Measurements from ENCODE around the gene S100A4. TPM values are rescaled to one million over a fixed set of nuclear protein-coding genes. Genes with fewer than 3 reads are reported as not detected.
A peak's percentile ranks its signal among the peaks of the same experiment; 100 is the strongest.

Gene S100A4
- total RNA-seq, 1 donor from 2014 or later = 690 TPM

DNA sequence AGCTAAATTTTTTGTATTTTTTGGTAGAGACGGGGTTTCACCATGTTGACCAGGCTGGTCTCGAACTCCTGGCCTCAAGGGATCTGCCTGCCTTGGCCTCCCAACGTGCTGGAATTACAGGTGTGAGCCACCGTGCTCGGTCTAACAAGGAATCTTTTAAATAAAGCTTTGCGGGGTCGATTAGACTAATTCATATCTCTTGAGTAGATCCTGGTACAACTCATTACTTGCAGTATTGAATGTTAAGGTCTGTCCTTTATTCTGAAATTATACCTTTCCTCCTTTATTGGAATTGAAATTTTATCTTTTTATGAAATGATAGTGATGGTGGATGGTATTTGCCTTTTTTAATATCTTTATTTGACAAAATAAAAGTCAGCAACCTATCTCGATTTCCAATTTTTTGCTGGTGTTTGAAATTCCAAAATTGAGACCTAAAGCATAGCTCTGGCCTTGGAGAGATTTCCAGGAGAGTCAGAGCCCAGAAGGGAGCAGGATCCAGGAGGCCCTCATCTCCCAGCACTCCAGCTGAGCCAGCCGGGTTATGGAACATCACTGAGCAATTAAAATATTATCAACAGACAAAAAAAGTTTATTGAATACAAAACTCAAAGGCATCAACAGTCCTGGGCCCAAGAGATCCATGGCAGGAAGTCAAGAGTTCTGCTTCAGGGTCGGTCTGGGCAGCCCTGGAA is 15.3 kb upstream of the S100A4 start:
- H3K36me3 ChIP-seq = no peaks in the 10 kb centered on the region
- TF ChIP-seq, protein P1, sequence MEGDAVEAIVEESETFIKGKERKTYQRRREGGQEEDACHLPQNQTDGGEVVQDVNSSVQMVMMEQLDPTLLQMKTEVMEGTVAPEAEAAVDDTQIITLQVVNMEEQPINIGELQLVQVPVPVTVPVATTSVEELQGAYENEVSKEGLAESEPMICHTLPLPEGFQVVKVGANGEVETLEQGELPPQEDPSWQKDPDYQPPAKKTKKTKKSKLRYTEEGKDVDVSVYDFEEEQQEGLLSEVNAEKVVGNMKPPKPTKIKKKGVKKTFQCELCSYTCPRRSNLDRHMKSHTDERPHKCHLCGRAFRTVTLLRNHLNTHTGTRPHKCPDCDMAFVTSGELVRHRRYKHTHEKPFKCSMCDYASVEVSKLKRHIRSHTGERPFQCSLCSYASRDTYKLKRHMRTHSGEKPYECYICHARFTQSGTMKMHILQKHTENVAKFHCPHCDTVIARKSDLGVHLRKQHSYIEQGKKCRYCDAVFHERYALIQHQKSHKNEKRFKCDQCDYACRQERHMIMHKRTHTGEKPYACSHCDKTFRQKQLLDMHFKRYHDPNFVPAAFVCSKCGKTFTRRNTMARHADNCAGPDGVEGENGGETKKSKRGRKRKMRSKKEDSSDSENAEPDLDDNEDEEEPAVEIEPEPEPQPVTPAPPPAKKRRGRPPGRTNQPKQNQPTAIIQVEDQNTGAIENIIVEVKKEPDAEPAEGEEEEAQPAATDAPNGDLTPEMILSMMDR (IDR thresholded peaks at IDR 0.05) = no peak
- no peak overlapping the region for H3K4me3 ChIP-seq
- peaks cover 3 to 8% of the 10 kb centered on the region in 2 donors for H3K4me1 ChIP-seq
- no peak for DNase-seq (ENCODE audit: low spot score in 2 of 2)
- intact Hi-C loops (cut with DNase I) = no loop called here
- no peak overlapping the region for H3K27ac ChIP-seq
- H3K9me3 ChIP-seq = no peaks in the 10 kb centered on the region
- no peaks in the 10 kb centered on the region for H3K27me3 ChIP-seq

DNA sequence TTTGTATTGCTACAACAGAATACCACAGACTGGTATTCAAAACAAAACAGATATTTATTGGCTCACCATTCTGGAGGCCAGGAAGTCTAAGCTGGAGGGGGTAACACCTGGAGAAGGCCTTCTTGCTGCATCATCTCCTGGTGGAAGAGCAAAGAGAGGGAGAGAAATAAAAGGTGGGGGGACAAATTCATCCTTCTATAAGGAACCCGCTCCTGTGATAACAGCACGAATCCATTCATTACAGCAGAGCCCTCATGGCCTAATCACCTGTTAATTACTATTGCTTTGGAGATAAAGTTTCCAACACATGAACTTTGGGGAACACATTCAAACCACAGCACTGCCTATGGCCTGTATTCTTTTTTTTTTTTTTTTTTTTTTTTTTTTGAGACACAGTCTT is 14.6 kb upstream of the S100A4 start:
- peaks cover 0 to under 1% of the 10 kb centered on the region in 2 donors for H3K4me1 ChIP-seq
- H3K36me3 ChIP-seq = no peaks in the 10 kb centered on the region
- no peak for DNase-seq (ENCODE audit: low spot score in 2 of 2)
- H3K9me3 ChIP-seq = no peaks in the 10 kb centered on the region
- no peak overlapping the region for H3K27ac ChIP-seq
- no peaks in the 10 kb centered on the region for H3K27me3 ChIP-seq
- no peak overlapping the region for H3K4me3 ChIP-seq
- intact Hi-C loops (cut with DNase I) = no loop called here
- TF ChIP-seq, protein P1 (IDR thresholded peaks at IDR 0.05) = no peak

DNA sequence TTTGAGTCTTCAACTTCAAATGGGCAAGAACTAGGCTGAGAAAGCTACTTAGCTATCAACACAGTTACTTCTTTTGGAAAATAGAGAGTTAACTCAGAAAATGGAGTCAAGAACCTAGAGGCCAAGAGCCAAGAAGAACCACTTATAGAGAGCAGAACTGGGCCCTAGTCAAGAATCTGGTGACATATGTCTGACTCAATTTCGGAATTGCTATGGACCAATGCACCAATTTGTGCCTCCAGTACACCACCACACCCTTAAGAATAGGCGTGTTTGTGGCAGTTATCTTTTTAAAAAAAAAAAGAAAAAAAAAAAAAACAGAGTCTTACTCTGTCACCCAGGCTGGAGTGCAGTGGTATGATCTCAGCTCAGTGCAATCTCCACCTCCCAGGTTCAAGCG is 12.3 kb upstream of the S100A4 start:
- Histone ChIP-seq H3K9me3 (no peaks in the 10 kb centered on the region), H3K27ac (no peak overlapping the region), H3K27me3 (no peaks in the 10 kb centered on the region), H3K4me3 (no peak overlapping the region), H3K4me1 (peaks cover 17 to 18% of the 10 kb centered on the region in 2 donors), H3K36me3 (no peaks in the 10 kb centered on the region)
- TF ChIP-seq, protein P1 (IDR thresholded peaks at IDR 0.05) = no peak
- DNase-seq (ENCODE audit: low spot score in 2 of 2) = no peak
- intact Hi-C loops (cut with DNase I) = no loop called here

DNA sequence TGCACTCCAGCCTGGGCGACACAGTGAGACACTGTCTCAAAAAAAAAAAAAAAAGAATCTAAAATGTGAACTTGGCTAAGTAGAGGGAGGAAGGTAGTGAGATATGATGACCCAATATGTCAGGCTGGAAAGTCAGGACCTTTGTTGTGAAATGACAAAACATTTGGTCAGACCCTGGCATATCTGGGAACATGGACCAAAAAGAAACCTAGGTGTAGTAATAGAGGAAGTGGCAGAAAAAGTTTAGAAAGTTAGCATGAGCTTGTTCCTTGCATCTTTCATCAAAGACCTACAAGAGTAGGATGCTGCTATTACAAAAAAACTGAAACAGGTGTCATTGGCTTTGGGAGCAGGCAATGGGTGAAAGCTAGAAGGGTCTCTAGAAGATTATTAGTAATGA is 10.7 kb upstream of the S100A4 start:
- Histone ChIP-seq H3K4me3 (no peak overlapping the region), H3K27me3 (no peaks in the 10 kb centered on the region), H3K9me3 (no peaks in the 10 kb centered on the region), H3K27ac (no peak overlapping the region), H3K4me1 (peaks cover 17 to 20% of the 10 kb centered on the region in 2 donors), H3K36me3 (no peaks in the 10 kb centered on the region)
- no peak for DNase-seq (ENCODE audit: low spot score in 2 of 2)
- intact Hi-C loops (cut with DNase I) = no loop called here
- TF ChIP-seq, protein P1 (IDR thresholded peaks at IDR 0.05) = no peak

DNA sequence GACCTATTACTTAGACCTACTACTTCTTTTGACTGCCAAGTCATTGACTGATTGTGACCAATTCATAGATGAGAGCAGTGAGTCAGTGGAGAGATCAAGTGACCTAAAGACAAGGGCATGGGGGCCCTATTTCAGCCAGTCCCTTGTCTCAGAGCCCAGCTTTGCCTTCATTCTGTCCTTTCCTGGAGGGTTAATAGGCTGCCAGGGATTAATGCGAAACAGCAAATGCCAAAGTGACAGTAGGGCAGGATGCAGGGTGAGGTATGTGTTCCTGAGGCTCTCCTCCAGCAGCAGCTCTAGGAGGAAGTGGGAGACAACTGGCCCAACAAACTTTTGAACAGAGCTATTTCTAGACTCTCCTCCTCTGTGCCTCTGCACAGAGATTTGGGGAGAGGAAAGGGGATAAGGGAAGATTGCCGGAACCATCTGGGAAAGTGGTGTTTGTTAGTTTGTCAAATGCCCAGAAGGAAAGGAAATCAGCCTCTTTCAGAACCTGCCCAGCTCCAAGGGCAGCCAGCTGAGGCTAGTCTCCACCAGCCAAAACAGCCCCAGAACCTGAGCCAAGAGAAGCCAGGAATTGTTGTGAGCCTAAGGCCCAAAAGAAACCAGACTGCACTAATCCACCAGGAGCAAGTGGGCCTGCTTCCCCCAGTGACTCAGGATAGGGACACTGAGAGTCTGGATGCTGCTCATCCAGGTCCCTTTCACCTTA is 8.4 kb upstream of the S100A4 start:
- H3K4me3 ChIP-seq = no peak overlapping the region
- peak overlapping the region; percentile 86 to 92 for H3K27ac ChIP-seq
- peaks cover 28 to 37% of the 10 kb centered on the region in 2 donors for H3K4me1 ChIP-seq
- no peaks in the 10 kb centered on the region for H3K36me3 ChIP-seq
- no peaks in the 10 kb centered on the region for H3K27me3 ChIP-seq
- DNase-seq (ENCODE audit: low spot score in 2 of 2) = no peak
- TF ChIP-seq, protein P1 (IDR thresholded peaks at IDR 0.05) = no peak
- no peaks in the 10 kb centered on the region for H3K9me3 ChIP-seq
- intact Hi-C loops (cut with DNase I) = no loop called here

Measured in ascending aorta (tissue), 2 donors.